ENCODE results near the gene KRTAP10-4. TPM values are rescaled to one million over a fixed set of nuclear protein-coding genes. Genes with fewer than 3 reads are reported as not detected.

The KRTAP10-4 gene
- total and polyA plus RNA-seq, 2 donors (not counting 1 experiment from before 2014, with no cell fraction given), result not detected

DNA sequence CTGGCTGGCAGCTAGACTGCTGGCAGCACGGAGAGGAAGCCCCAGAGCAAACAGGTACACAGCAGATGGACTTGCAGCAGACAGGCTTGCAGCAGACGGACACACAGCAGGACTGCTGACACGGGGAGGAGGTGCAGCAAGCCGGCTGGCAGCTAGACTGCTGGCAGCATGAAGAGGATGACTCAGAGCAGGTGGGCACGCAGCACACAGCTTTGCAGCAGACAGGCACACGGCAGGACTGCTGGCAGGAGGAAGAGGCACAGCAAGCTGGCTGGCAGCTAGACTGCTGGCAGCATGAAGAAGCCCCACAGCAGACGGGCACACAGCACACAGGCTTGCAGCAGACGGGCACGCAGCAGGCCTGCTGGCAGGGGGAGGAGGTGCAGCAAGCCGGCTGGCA is 22.7 kb upstream of the KRTAP10-4 start:
- TF ChIP-seq, protein P1, sequence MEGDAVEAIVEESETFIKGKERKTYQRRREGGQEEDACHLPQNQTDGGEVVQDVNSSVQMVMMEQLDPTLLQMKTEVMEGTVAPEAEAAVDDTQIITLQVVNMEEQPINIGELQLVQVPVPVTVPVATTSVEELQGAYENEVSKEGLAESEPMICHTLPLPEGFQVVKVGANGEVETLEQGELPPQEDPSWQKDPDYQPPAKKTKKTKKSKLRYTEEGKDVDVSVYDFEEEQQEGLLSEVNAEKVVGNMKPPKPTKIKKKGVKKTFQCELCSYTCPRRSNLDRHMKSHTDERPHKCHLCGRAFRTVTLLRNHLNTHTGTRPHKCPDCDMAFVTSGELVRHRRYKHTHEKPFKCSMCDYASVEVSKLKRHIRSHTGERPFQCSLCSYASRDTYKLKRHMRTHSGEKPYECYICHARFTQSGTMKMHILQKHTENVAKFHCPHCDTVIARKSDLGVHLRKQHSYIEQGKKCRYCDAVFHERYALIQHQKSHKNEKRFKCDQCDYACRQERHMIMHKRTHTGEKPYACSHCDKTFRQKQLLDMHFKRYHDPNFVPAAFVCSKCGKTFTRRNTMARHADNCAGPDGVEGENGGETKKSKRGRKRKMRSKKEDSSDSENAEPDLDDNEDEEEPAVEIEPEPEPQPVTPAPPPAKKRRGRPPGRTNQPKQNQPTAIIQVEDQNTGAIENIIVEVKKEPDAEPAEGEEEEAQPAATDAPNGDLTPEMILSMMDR (conservative IDR thresholded peaks at IDR 0.05 in 1 of 2, IDR thresholded peaks at IDR 0.05 in 1 of 2; ENCODE audit: low read depth in 1 of 2, low read length in 2 of 2), result no peak
- no peak for TF ChIP-seq EZH2 (IDR thresholded peaks at IDR 0.05; ENCODE audit: low read length, missing control alignments)
- Histone ChIP-seq H3K36me3 (ENCODE audit: control insufficient read depth, insufficient read depth, low read length) (no peaks in the 10 kb centered on the region), H3K9ac (ENCODE audit: insufficient read depth, low read length) (no peak overlapping the region), H3K79me2 (ENCODE audit: control insufficient read depth, insufficient read depth, low read length) (no peaks in the 10 kb centered on the region), H3K4me3 (replicated peaks in 1 of 4; ENCODE audit: control extremely low read depth in 1 of 4, insufficient read depth in 1 of 4, low read depth in 3 of 4, low read length in 4 of 4) (no peak overlapping the region), H2AFZ (ENCODE audit: low read length) (no peak overlapping the region), H3K27ac (ENCODE audit: insufficient read depth, low read length) (no peak overlapping the region), H3K27me3 (ENCODE audit: control insufficient read depth, insufficient read depth, low read length) (no peaks in the 10 kb centered on the region), H3K9me3 (ENCODE audit: control insufficient read depth, insufficient read depth, low read depth, low read length) (no peaks in the 10 kb centered on the region), H4K20me1 (ENCODE audit: control insufficient read depth, extremely low read depth, insufficient read depth, low read length) (no peaks in the 10 kb centered on the region), H3K4me1 (ENCODE audit: control insufficient read depth, extremely low read depth, insufficient read depth, low read length) (no peaks in the 10 kb centered on the region), H3K4me2 (ENCODE audit: extremely low read depth, insufficient read depth, low read length) (no peak overlapping the region)
- DNase-seq (ENCODE audit: low read depth in 2 of 2), result peak in 1 of 2 donors; percentile 3

- H3K36me3 ChIP-seq (ENCODE audit: control insufficient read depth, insufficient read depth, low read length), result no peaks in the 10 kb centered on the region
- peak in 1 of 2 donors; percentile 1 for DNase-seq (ENCODE audit: low read depth in 2 of 2)
- no peaks in the 10 kb centered on the region for H4K20me1 ChIP-seq (ENCODE audit: control insufficient read depth, extremely low read depth, insufficient read depth, low read length)
- H3K27me3 ChIP-seq (ENCODE audit: control insufficient read depth, insufficient read depth, low read length), result no peaks in the 10 kb centered on the region
- H3K79me2 ChIP-seq (ENCODE audit: control insufficient read depth, insufficient read depth, low read length), result no peaks in the 10 kb centered on the region
- H3K27ac ChIP-seq (ENCODE audit: insufficient read depth, low read length), result no peak within 1 kb of the TSS
- no peak within 1 kb of the TSS for H3K4me3 ChIP-seq (replicated peaks in 1 of 4; ENCODE audit: control extremely low read depth in 1 of 4, insufficient read depth in 1 of 4, low read depth in 3 of 4, low read length in 4 of 4)
- H3K9ac ChIP-seq (ENCODE audit: insufficient read depth, low read length), result no peak within 1 kb of the TSS
- no peak within 1 kb of the TSS for H3K4me2 ChIP-seq (ENCODE audit: extremely low read depth, insufficient read depth, low read length)
- no peak for TF ChIP-seq EZH2 (IDR thresholded peaks at IDR 0.05; ENCODE audit: low read length, missing control alignments)
- TF ChIP-seq, protein P1 (conservative IDR thresholded peaks at IDR 0.05 in 1 of 2, IDR thresholded peaks at IDR 0.05 in 1 of 2; ENCODE audit: low read depth in 1 of 2, low read length in 2 of 2), result no peak
- H2AFZ ChIP-seq (ENCODE audit: low read length), result no peak within 1 kb of the TSS
- H3K4me1 ChIP-seq (ENCODE audit: control insufficient read depth, extremely low read depth, insufficient read depth, low read length), result no peaks in the 10 kb centered on the region
- no peaks in the 10 kb centered on the region for H3K9me3 ChIP-seq (ENCODE audit: control insufficient read depth, insufficient read depth, low read depth, low read length)
Measured at GRCh38 chr21:44551340-44551961, 22.1 kb upstream of the KRTAP10-4 start, which contains the start of gene KRTAP10-2. Gene KRTAP10-2 (minus strand): TSS chr21:44551505. CDS start chr21:44551458, 47 bp downstream.

- TF ChIP-seq, protein P1 (conservative IDR thresholded peaks at IDR 0.05 in 1 of 2, IDR thresholded peaks at IDR 0.05 in 1 of 2; ENCODE audit: low read depth in 1 of 2, low read length in 2 of 2), result no peak
- no peak for TF ChIP-seq EZH2 (IDR thresholded peaks at IDR 0.05; ENCODE audit: low read length, missing control alignments)
- H3K9me3 ChIP-seq (ENCODE audit: control insufficient read depth, insufficient read depth, low read depth, low read length), result no peaks in the 10 kb centered on the region
- H3K4me3 ChIP-seq (replicated peaks in 1 of 4; ENCODE audit: control extremely low read depth in 1 of 4, insufficient read depth in 1 of 4, low read depth in 3 of 4, low read length in 4 of 4), result no peak overlapping the region
- no peaks in the 10 kb centered on the region for H4K20me1 ChIP-seq (ENCODE audit: control insufficient read depth, extremely low read depth, insufficient read depth, low read length)
- H3K27ac ChIP-seq (ENCODE audit: insufficient read depth, low read length), result no peak overlapping the region
- H2AFZ ChIP-seq (ENCODE audit: low read length), result no peak overlapping the region
- no peaks in the 10 kb centered on the region for H3K36me3 ChIP-seq (ENCODE audit: control insufficient read depth, insufficient read depth, low read length)
- H3K79me2 ChIP-seq (ENCODE audit: control insufficient read depth, insufficient read depth, low read length), result no peaks in the 10 kb centered on the region
- H3K4me1 ChIP-seq (ENCODE audit: control insufficient read depth, extremely low read depth, insufficient read depth, low read length), result no peaks in the 10 kb centered on the region
- DNase-seq (ENCODE audit: low read depth in 2 of 2), result no peak
- no peak overlapping the region for H3K9ac ChIP-seq (ENCODE audit: insufficient read depth, low read length)
- H3K4me2 ChIP-seq (ENCODE audit: extremely low read depth, insufficient read depth, low read length), result no peak overlapping the region
- no peaks in the 10 kb centered on the region for H3K27me3 ChIP-seq (ENCODE audit: control insufficient read depth, insufficient read depth, low read length)
Measured at GRCh38 chr21:44552136-44552535, 21.4 kb upstream of the KRTAP10-4 start.
